GM12878 (cell line): ENCODE results near the gene CALD1. TPM values are rescaled to one million over a fixed set of nuclear protein-coding genes. Genes with fewer than 3 reads are reported as not detected.

Source experiments
- CHD4 ChIP-seq: fragments of 200-600 bp; sonication (generic); IDR thresholded peaks from 2 replicates; pipeline ENCODE4 v1.6.1; 2016; ENCODE audit warnings: mild to moderate bottlenecking
- EED ChIP-seq: sonication (generic); IDR thresholded peaks from 2 replicates; pipeline ENCODE4 v1.6.1; 2016; ENCODE audit warnings: antibody characterized with exemption, low read depth
- ESRRA ChIP-seq: IDR thresholded peaks from 2 replicates; pipeline ENCODE4 v1.6.1; 2012; ENCODE audit warnings: mild to moderate bottlenecking, low read length, improper control_type of control experiment
- MTA2 ChIP-seq: fragments of 450-650 bp; IDR thresholded peaks from 2 replicates; pipeline ENCODE4 v1.6.1; 2016; ENCODE audit warnings: low read depth, mild to moderate bottlenecking, moderate library complexity
- PAX8 ChIP-seq: fragments of 450-650 bp; IDR thresholded peaks from 2 replicates; pipeline ENCODE4 v1.6.1; 2017; ENCODE audit warnings: mild to moderate bottlenecking, moderate library complexity
- PKNOX1 ChIP-seq: fragments of 450-650 bp; IDR thresholded peaks from 2 replicates; pipeline ENCODE4 v1.6.1; 2016; ENCODE audit warnings: mild to moderate bottlenecking
- POLR2AphosphoS5 ChIP-seq: IDR thresholded peaks from 2 replicates; pipeline ENCODE4 v1.6.1; 2011; ENCODE audit warnings: mild to moderate bottlenecking, low read length, inconsistent platforms
- SREBF2 ChIP-seq: IDR thresholded peaks from 2 replicates; pipeline ENCODE4 v1.6.1; 2012; ENCODE audit warnings: mild to moderate bottlenecking, low read length
- STAT3 ChIP-seq: IDR thresholded peaks from 2 replicates; pipeline ENCODE4 v1.6.1; 2011; ENCODE audit warnings: low read depth, low read length, improper control_type of control experiment
- ZBTB40 ChIP-seq: fragments of 450-650 bp; IDR thresholded peaks from 2 replicates; pipeline ENCODE4 v1.6.1; 2016; ENCODE audit warnings: mild to moderate bottlenecking, moderate library complexity, borderline replicate concordance
- ZSCAN29 ChIP-seq: fragments of 450-650 bp; IDR thresholded peaks from 2 replicates; pipeline ENCODE4 v1.6.1; 2017; ENCODE audit warnings: mild to moderate bottlenecking, moderate library complexity
- polyA plus RNA-seq, 11 experiments: library from polyadenylated mRNA; depleted of rRNA in 4 of 11; unstranded in 6 of 11; stranded (reverse) in 5 of 11; fragments of >200 nt; fragmentation: Nextera tagmentation in 4 of 11; fragmentation: Illumina TruSeq in 1 of 11; extraction: Ambion mirVana in 4 of 11; extraction: Trizol in 1 of 11; gene quantifications; 1 replicate in 1 of 11; 2 replicates in 10 of 11; pipeline versions ENCODE4 v1.2.1 to v1.2.3, GENCODE V29; 2011 to 2016; ENCODE audit warnings: inconsistent platforms in 2 of 11, missing spikeins in 2 of 11, low read depth in 1 of 11
- total RNA-seq, 4 experiments: library from RNA; depleted of rRNA in 3 of 4; stranded (reverse); fragments of >200 nt in 3 of 4; fragmentation: Illumina TruSeq in 1 of 4; extraction: Trizol in 1 of 4; gene quantifications; 2 replicates each; pipeline versions ENCODE4 v1.2.1 to v1.2.3, GENCODE V29; 2013 to 2021

CALD1 gene
- total and polyA plus RNA-seq, 10 of the 15 experiments (the other 5 are each of a cell fraction or from before 2014, with no cell fraction given): 0.03 to 1.3 (median 0.22) TPM

GRCh38 chr7:134742688-134743350 lies 36.6 kb upstream of the CALD1 start (continued):
- no peak for TF ChIP-seq ZBTB40
- TF ChIP-seq PKNOX1: no peak
- no peak for TF ChIP-seq ZSCAN29
- TF ChIP-seq POLR2AphosphoS5: no peak
- no peak for TF ChIP-seq CHD4
- TF ChIP-seq ESRRA: no peak
- no peak for TF ChIP-seq STAT3
- no peak for TF ChIP-seq SREBF2
- no peak for TF ChIP-seq EED
- no peak for TF ChIP-seq PAX8
- TF ChIP-seq MTA2: no peak
